Liver (tissue), 3 donors: Measurements from ENCODE around the gene DAPK1.

Source experiments
- ATF3 ChIP-seq: IDR thresholded peaks from 2 replicates; pipeline ENCODE4 v1.6.1; 2016; ENCODE audit warnings: antibody characterized with exemption
- CTCF ChIP-seq: fragments of 150-350 bp; IDR thresholded peaks from 2 replicates; pipeline ENCODE4 v1.5.1; 2017; ENCODE audit warnings: improper control_type of control experiment, low read depth, low read length; ENCODE audit not compliant: missing input control
- EGR1 ChIP-seq, 2 donors: IDR thresholded peaks; 2 replicates each; pipeline ENCODE4 v1.6.1; 2016 to 2018; ENCODE audit warnings: antibody characterized with exemption in 2 of 2, low read depth in 2 of 2
- FOXA1 ChIP-seq: IDR thresholded peaks from 2 replicates; pipeline ENCODE4 v1.6.1; 2016; ENCODE audit warnings: antibody characterized with exemption
- HNF4G ChIP-seq: IDR thresholded peaks from 2 replicates; pipeline ENCODE4 v1.6.1; 2016; ENCODE audit warnings: antibody characterized with exemption
- JUND ChIP-seq, 2 donors: IDR thresholded peaks; 2 replicates each; pipeline ENCODE4 v1.6.1; 2016; ENCODE audit warnings: antibody characterized with exemption in 2 of 2
- MAX ChIP-seq: IDR thresholded peaks from 2 replicates; pipeline ENCODE4 v1.6.1; 2016; ENCODE audit warnings: antibody characterized with exemption
- RAD21 ChIP-seq, 2 donors: IDR thresholded peaks; 2 replicates each; pipeline ENCODE4 v1.6.1; 2016; ENCODE audit warnings: antibody characterized with exemption in 2 of 2, mild to moderate bottlenecking in 2 of 2
- REST ChIP-seq: IDR thresholded peaks from 2 replicates; pipeline ENCODE4 v1.6.1; 2016; ENCODE audit warnings: antibody characterized with exemption, mild to moderate bottlenecking
- SP1 ChIP-seq: IDR thresholded peaks from 2 replicates; pipeline ENCODE4 v1.6.1; 2018; ENCODE audit warnings: antibody characterized with exemption, mild to moderate bottlenecking
- YY1 ChIP-seq: IDR thresholded peaks from 2 replicates; pipeline ENCODE4 v1.6.1; 2016; ENCODE audit warnings: antibody characterized with exemption, mild to moderate bottlenecking
- donor health status: healthy.
- donor health status: healthy.

- no peak for TF ChIP-seq CTCF
- TF ChIP-seq RAD21 (IDR thresholded peaks at IDR 0.05): no peak
- TF ChIP-seq REST: no peak
- TF ChIP-seq MAX: no peak
- no peak for TF ChIP-seq SP1
- TF ChIP-seq HNF4G: no peak
- TF ChIP-seq EGR1 (IDR thresholded peaks at IDR 0.05; ENCODE audit: low read depth in 2 of 2): no peak
- TF ChIP-seq YY1: no peak
- TF ChIP-seq FOXA1: no peak
- TF ChIP-seq ATF3: no peak
- no peak for TF ChIP-seq JUND (IDR thresholded peaks at IDR 0.05)
Observed at GRCh38 chr9:87681271-87682061, 183.8 kb downstream of the DAPK1 start.
